Stimulated activated CD8-positive, alpha-beta memory T cell treated with anti-CD3 and anti-CD28 coated beads, Interleukin-4, amount 100 ng/mL, for 24 hours (primary cell): ENCODE measurements around the gene LARP4B.

Experiments used
- DNase-seq: peaks from one replicate; pipeline ENCODE4 v3.0.0-alpha.2; 2020; ENCODE audit warnings: low read depth

LARP4B gene

DNA sequence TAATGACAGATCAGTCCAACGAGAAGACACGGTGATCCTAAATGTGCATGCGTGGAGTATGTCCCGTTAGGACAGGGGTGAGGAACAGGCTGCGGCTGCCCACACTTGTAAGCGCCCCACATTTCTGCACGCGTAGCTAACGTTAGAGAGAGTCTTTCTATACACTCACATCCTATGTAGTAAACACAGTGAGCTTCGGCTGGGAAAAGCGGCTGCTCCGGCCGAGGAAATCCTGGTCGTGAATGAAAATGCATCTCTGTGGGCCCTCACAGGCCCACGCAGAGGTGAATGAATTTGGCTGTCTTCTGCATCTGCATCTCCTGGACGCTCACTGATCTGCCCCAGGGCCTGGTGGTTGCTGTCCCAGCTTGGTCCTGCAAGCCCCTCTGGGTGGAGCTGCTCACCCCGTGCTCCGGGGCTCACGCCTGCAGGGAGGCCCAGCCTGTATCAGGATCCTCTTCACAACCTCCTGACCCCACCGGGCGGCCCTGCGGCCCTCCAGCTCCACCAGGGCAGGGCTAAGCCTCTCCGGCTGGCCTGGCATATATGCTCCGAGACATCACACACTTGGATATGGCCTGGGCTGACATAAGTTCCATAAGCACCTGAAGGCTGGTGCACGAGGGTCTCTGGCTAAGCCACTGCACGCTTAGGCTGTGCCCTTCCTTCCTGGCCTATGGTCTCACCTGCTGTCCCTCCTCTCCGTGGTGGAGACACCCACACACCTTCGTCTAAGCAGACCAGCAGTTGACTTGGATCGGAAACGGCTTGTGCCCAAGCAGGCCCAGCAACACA, 124.1 kb downstream of the LARP4B start:
- no peak for DNase-seq

DNA sequence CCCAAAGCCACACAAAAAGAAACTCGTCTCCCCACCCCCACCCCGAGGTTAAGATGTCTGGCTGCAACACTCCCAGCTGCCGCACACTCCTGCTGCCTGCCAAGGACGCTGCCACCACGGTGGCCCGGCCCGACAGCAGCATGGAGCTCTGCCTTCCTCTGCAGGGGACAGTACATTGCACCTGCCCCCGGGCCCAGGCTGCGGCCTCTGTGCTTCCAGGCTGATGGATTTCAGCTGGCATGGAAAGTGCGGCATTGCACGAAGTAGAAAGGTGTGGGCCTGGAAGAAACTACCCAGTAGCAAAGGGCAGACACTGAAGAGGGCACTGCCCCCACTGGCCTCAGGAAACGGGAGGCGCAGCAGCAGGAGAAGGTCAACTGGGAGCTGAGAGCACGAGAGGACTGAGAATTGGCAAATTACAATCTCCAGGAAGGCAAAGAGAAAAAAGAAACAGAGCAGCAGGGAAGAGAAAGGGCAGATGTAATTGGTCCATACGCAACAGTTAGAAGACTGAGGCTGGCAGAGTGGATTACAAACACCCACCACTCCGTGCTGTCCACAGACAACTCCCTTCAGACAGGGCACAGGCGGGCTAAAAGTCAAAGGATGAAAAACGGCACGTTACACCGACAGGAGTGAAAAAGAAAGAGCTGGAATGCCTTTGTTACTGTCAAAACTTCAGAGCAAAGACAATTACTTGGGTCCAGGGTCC, 124.9 kb downstream of the LARP4B start:
- no peak for DNase-seq

DNA sequence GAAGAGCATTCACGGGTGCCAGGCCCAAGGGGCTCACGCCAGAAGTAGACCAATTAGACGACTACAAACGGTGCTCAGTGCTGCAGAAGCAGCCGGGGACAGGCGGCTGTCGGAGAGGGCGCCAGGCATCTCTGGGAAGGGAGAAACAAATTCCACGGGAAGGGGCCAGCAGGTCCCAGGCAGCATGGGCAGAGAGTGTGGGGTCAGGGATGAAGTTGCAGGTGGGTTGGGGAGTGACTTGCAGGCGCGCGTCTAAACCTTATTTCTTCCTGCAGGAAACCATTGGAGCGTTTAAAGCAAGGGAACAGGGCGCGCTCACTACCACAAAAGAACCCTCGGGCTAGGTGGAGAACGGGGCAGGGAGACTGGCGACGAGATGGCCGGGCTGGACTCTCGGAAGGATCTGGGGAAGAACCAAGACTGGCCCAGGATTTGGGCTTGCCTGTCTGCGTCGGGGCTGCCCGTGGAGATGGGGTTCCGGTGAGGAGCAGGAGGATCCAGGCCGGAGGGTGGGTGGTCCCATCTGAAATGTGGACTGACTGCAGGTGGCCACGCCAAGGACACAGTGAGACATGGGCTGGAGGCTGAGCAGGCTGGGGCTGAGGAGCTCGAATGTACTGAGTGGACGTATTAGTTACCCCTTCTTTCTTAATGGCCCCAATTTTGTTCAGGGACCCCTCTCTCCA, 125.7 kb downstream of the LARP4B start:
- no peak for DNase-seq

DNA sequence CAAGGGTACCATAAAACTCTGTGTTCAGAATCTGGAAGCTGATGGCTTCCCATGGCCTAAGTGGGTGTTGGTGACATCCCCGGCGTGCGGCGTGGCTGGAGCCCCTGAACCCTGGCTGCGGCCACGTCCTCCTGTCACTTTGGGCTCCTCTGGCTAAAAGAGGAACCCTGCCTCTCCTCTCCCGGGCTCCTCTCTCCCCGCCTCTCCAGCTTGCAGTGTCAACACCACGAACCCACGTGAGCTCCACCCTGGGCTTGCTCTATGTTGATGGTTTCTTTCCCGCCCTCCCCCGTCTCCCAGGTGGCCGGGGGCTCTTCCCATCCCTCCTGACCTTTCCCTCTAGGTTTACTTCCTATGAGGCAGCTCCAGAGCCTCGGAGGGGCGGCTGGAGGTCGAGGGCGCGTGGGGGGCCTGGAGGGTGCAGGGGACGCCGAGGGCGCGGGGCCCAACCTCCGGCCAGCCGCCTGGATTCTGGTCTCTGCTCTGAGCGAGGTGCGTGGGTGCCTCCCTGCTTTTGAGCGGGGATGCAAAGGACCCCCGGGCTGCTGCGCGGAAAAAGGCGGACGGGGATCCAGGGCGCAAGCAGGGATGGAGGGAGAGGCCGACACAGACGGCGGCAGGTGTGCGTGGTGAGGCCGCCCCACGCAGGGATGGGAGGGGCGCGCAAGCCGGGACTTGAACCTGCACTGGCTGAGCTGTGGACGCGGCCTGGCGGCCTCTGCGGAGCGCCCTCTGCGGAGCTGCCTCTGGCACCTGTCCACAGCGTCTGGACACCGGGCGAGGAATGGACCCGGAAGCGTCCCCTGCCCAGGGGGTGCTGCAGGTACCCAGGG, 126.5 kb downstream of the LARP4B start:
- DNase-seq, result no peak

DNA sequence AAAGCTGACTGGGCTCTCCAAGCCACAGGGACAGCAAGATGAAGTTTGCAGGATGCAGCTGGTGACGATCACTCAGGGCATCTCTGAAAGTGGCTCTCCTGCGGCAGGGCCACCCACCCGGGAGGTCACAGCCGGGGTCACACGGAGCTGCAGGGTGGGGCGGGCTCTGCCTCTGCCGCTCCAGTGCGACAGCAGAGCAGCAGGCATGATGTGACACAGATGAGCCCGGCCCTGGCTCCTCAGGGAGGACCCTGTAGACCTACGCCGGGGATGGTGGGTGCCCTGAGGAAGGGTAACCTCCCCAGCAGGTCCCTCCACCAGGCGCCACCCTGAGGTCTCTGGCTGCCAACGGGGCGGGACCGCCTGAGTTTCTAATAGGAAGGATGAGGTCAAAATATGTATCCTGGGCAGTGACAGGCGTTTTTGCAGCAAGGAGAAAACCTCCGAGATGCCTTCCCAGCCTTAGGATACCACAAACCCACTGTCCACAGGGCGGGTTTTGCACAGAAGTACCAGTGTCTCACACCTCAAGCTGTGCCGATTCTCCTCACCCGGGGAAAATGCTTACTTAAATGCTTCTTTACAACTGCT, 127.2 kb downstream of the LARP4B start:
- DNase-seq, result no peak

DNA sequence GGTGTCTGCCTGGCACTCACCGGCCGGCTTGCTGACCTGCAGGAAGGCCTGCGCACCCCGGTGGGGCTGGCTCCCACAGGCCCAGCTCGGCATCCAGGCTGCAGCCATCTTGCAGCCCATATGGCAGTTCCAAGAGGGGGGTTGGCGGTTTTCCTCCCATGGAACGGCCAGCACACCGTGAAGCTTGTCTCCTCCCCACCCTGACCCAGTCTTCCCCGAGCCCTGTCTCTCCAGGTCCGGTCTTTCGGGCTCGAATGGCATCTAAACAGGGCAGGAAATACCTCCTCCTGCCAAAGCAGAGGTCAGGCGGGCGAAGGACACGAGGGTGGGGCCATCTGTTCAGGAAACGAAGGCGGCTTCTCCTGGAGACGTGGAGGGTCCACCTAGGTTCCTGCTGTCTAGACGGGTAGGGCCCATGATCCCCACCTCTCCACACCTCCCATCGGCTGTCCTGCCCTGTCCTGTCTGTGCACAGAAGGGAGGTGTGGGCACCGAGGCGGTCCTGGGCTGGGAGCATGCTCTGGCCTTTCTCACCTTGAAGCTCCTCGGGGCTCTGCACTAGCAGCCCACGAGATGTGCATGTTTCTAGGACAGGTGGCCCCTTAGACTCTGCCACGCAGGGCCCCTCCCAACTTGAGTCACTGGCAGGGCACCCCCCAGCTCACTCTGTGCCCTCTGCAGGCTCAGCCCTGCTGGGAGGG, 128.3 kb downstream of the LARP4B start:
- no peak for DNase-seq

DNA sequence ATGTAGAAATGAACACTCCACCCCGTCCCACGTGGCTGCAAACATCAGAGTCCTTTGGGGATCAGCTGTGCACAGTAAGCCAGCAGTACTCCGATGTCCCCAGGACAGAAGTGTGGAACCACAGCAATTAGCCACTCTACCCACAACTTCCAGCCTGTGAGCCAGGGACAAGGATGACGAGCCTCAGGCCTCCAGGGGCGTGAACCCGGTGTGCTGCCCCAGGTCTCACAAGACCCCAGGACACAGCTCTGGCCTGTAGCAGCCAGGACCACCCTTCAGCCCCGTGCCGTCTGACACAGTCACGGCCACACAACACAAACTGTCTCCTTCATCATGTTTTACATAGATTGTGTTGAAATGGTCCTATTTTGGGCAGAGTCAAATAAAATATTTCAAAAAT, 129.0 kb downstream of the LARP4B start:
- no peak for DNase-seq

DNA sequence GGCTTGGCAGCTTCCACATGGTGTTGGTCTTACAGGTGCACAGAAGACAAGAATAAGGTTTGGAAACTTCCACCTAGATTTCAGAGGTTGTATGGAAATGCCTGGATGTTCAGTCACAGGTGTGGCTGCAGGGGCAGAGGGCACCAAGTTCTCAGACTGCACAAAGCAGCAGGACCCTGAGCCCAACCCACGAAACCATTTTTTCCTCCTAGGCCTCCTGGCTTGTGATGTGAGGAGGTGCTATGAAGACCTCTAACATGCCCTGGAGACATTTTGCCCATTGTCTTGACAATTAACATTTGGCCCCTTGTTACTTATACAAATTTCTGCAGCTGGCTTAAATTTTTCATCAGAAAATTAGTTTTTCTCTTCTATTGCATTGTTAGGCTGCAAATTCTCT, 134.3 kb downstream of the LARP4B start:
- no peak for DNase-seq

DNA sequence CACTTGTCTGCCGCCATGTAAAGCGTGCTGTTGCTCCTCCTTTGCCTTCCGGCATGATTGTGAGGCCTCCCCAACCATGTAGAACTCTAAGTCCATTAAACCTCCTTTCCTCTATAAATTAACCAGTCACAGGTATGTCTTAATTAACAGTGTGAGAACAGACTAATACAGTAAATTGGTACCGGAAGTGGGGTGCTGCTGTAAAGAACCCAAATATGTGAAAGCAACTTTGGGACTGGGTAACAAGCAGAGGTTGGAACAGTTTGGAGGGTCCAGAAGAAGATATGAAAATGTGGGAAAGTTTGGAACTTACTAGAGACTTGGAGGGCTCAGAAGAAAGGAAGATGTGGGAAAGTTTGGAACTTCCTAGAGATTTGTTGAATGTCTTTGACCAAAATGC, 135.3 kb downstream of the LARP4B start:
- DNase-seq, result no peak

DNA sequence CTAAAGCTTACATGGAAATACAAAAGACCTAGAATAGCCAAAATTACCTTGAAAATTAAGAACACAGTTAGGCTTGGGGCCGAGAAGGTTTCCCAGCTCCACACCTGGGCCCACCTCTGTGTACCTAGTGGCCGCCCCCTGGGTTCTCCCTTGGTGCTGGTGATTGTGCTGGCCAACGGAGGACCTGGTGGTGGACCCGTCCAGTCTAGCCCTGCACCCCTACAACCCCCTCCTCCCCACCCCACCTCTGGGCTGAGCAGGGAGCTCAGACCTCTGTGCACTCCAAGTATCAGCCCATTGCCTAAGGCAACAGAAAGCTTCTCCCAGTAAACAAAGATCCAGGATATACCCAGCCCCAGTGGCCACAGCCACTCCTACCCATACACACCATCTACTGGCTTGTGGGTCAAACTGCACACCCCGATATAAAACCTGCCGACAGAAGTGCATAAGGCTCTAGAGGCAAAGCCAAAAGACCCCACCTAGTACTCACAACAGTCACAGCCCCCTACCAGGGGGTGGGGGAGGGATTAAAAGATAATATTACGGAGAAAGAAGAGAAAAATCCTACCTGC, 137.0 kb downstream of the LARP4B start:
- DNase-seq, result no peak

DNA sequence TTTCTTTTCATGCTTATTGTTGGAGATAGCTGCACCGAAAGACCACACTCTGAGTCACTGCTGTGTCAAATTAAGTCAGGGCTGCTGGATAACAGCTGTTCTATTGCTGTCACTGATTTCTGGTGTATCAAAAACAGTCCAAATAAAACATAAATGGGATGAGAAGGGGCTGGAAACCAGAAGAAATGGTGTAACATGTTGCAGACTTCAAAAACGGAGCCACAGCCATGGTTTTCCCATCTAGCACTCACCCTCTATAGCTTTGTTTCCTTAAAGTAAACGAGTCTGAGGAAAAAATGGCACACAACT, 138.8 kb downstream of the LARP4B start:
- no peak for DNase-seq

DNA sequence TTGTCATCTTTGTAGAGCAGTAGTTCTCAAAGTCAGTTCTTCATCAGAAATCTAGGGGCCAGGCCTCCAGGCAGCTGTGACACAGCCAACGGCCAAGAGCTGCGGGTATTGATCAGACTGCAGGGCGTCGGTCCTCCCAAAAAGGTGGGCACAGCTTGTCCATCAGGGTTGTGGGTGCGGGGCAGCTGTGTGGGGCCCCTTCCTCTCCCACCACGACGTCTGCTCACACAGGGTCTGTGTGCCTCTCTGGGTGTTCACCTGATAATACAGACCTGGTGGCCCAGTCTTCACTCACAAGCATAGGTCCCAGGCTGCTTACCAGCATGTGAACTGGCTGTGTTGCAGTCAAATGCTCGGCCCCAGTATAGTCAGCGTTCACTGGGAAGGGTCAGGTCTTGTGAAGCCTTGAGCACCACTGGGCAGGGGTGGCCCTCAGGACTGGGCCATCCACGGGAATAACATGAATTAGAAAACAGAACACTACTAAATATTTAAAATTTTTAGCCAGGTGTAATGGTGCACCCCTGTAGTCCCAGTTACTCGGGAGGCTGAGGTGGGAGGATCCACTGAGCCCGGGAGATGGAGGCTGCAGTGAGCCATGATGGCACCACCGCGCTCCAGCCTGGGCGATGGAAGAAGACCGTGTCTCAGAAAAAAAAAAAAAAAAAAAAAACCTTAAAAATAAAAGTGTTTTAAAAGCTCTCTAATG, 139.3 kb downstream of the LARP4B start:
- DNase-seq, result no peak

DNA sequence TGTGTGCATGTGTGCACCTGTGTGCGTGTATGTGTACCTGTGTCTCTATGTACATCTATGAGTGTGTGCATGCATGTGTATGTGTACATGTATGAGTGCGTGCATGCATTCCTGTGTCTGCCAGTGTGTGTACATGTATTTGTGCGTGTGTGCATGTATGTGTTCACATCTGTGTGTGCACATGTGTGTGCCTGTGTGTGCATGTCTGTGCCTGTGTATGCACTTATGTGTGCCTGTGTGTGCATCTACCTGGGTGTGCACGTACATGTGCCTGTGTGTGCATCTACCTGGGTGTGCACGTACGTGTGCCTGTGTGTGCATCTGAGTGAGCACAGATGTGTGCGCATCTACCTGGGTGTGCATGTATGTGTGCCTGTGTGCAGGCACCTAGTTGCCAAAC, 139.9 kb downstream of the LARP4B start:
- no peak for DNase-seq

DNA sequence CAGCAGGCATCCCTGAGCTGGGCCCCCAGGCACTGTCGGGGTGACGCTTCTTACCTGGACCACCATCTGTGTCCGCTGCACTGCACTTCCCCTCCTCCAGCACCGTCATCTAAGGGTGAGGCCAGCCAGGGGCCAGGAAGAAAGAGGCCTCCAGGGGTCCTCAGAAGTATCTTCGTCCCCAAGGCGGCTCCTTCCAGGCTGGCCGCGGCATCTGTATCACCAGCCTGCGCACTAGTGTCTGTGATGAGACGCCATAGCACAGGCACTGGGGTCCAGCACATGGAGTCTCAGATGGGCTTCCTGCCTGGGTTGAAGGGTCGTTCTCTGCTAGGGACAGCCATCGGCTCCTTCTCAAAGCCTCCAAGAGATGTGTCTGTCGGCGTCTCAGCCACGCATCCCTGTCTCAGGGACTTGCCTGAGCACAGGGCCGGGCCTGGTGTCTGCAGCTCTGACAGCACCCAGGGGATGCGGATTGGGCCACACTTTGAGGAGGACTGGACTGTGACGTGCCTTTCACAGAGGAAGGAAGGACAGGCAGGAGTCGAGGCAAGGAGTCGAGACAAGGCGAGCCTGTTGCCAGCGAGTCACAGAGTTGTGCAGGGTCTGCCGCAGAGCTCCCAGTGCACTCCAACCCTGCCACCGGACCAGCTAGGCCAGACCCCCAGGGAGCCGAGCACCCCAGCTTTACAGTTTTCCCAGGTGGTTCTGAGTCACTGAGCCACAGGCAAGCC, 140.5 kb downstream of the LARP4B start:
- no peak for DNase-seq

DNA sequence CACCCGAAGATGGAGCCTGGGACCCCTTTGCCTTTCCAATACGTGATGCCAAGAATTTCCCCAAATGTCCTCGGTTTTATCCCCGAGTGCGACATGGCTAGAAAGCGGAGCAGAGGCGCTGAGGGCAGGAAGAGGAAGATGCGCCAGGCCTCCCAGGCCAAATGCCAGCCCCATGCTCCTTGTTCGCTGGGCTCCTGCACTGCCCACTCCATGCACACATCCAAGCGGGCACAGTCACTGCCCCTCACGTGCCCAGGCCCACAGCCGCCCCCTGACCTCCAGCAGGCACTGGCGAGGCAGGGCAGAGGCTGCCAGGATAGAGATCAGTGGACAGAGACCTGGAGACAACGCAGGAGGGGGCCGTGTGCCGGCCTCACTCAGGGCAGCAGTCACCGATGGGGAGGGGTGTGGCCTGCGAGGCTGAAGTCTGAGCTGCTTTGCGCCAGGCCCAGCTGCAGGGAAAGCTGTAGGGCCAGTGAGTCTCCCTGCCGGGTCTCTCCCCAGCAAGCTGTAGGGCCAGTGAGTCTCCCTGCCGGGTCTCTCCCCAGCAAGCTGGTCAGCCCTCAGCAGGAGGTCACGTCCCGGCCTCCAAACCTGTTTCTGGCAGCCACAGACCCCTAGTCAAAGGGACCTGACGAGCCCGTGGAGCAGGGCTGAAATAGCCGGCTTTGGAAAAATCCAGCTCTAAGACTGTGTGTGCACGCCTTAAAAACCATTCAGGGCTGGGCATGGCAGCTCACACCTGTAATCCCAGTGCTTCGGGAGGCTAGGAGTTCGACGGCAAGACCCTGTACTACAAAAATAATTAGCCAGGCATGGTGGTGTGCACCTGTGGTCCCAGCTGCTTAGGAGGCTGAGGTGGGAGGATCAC, 141.4 kb downstream of the LARP4B start:
- no peak for DNase-seq

DNA sequence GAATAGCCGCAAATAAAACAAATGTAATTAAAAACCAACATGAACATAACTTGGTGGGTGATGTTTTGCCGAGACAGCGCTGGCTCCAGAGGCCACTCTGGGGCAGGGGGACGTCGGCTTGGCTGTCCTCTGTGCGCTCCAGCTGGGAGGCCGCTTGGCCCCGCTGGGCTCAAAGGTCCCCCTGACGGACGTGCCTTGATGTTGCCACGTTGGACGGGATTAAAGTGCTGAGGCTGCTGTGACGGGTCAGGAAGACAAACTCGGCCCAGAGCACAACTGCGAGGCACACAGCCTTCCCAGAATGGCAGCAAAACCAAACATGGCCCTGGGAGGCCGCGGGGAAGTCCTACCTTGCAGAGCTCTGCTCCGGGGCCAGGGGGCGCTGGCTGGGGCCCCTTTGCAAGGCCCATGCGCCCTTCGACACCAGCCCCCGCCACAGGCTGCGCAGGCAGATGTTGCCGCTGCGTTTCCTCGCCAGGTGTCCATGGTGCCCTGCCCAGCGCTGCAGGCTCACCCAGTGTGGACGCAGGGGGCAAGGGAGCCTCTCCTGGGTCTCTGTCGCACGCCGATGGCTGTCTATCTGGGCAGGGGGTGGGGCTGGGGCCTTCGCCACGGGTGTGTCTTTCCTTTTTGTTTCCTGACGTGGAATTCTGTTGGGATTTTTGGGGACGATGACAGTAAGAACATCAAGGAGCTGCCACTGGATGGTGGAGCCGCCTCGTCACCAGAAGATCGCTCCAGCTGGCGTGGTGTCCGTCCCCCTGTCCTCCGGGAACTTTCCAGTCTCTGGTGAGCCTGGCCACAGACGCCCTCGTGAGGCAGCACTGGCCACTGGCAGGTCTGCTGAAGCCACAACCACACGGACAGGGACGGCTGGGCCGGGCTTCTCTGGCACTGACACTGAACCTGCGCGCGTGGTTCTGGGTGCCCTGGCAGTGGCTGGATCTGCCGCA, 142.4 kb downstream of the LARP4B start:
- no peak for DNase-seq

DNA sequence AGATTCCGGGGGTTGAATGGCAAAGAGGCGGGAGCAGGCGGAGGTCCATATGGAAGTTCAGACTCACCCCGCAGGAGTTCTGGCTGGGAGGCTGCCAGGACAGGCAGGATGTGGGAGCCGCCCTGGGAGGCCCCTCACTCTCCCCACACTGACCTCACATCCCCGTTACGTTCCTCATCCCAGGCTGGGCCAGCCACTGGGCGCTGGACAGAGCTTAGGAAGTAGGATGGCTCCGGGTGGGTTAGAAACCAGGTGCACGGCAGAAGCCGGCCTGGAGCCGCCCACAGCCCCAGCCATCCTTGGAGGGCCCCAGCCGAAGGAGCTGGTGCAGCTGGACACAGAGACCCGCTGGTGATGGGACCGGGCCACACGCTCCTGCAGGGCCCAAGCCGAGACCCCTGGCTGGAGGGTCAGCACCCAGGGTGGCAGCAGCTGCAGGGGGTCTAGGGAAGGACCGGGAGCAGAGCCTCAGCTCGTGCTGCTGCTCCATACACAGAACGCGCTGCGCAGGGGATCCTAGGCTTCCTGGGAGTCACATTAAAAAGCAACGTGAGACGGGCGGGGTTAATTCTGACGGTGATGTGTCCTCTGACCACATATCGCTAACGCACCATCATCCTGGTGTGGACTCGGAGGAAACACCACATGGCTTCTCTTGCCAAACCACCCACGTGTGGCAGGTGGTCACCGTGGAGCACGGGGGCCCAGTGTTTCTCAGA, 143.4 kb downstream of the LARP4B start:
- DNase-seq, result no peak
